Loucy (cell line): Measurements from ENCODE around the gene ZFY.

ENCODE experiments used
- CTCF ChIP-seq: fragments of 200-600 bp; sonication (generic); conservative IDR thresholded peaks from 2 replicates; pipeline ENCODE4 v1.5.1; 2014; ENCODE audit warnings: mild to moderate bottlenecking, antibody characterized with exemption, low read length
- EZH2phosphoT487 ChIP-seq: fragments of 200-600 bp; IDR thresholded peaks from 2 replicates; pipeline ENCODE4 v1.6.1; 2018; ENCODE audit warnings: antibody characterized with exemption, mild to moderate bottlenecking, moderate library complexity, borderline replicate concordance

- no peak for TF ChIP-seq CTCF
- TF ChIP-seq EZH2phosphoT487: no peak
Observed at GRCh38 chrY:3025357-3025756, 90.2 kb downstream of the ZFY start.
